H9 (cell line): ENCODE data around the gene KANK2. TPM values are rescaled to one million over a fixed set of nuclear protein-coding genes. Genes with fewer than 3 reads are reported as not detected.
A peak's percentile ranks its signal among the peaks of the same experiment; 100 is the strongest.

Experiments
- DNase-seq: peaks from one replicate; pipeline ENCODE4 v3.0.0-alpha.2; 2017
- H2AFZ ChIP-seq: one replicate; pipeline ENCODE4 v1.6.1; 2013; ENCODE audit warnings: mild to moderate bottlenecking, low read length, control low read depth, moderate library complexity
- H2AK5ac ChIP-seq: 2 replicates; pipeline ENCODE4 v1.6.1; 2013; ENCODE audit warnings: low read length, control low read depth, mixed read lengths; ENCODE audit not compliant: insufficient read length
- H2BK120ac ChIP-seq: one replicate; pipeline ENCODE4 v1.6.1; 2013; ENCODE audit warnings: low read depth, mild to moderate bottlenecking, low read length, control low read depth, inconsistent platforms; ENCODE audit not compliant: poor library complexity, severe bottlenecking
- H2BK12ac ChIP-seq: 2 replicates; pipeline ENCODE4 v1.6.1; 2013; ENCODE audit warnings: low read length, control low read depth, mixed read lengths, low read depth; ENCODE audit not compliant: insufficient read length
- H2BK15ac ChIP-seq: 2 replicates; pipeline ENCODE4 v1.6.1; 2013; ENCODE audit warnings: low read depth, low read length, control low read depth
- H2BK20ac ChIP-seq: one replicate; pipeline ENCODE4 v1.6.1; 2013; ENCODE audit warnings: low read depth, mild to moderate bottlenecking, low read length, control low read depth, inconsistent platforms; ENCODE audit not compliant: poor library complexity, severe bottlenecking
- H2BK5ac ChIP-seq: 2 replicates; pipeline ENCODE4 v1.6.1; 2013; ENCODE audit warnings: low read length, control low read depth, mixed read lengths; ENCODE audit not compliant: insufficient read length
- H3K14ac ChIP-seq: 2 replicates; pipeline ENCODE4 v1.6.1; 2013; ENCODE audit warnings: low read length, control low read depth; ENCODE audit not compliant: insufficient read depth
- H3K18ac ChIP-seq: 2 replicates; pipeline ENCODE4 v1.6.1; 2013; ENCODE audit warnings: low read depth, mild to moderate bottlenecking, mixed read lengths, low read length, control low read depth; ENCODE audit not compliant: insufficient read length
- H3K23ac ChIP-seq: 2 replicates; pipeline ENCODE4 v1.6.1; 2013; ENCODE audit warnings: low read length, control low read depth, mixed read lengths, low read depth; ENCODE audit not compliant: insufficient read length
- H3K23me2 ChIP-seq: 2 replicates; pipeline ENCODE4 v1.6.1; 2013; ENCODE audit warnings: low read depth, mild to moderate bottlenecking, mixed read lengths, low read length, control low read depth; ENCODE audit not compliant: insufficient read length, poor library complexity, severe bottlenecking
- H3K27ac ChIP-seq: 2 replicates; pipeline ENCODE4 v1.5.1; 2013; ENCODE audit warnings: low read length, control low read depth, mixed read lengths, low read depth; ENCODE audit not compliant: insufficient read length
- H3K27me3 ChIP-seq: 2 replicates; pipeline ENCODE4 v1.6.1; 2013; ENCODE audit warnings: low read length, control low read depth, inconsistent platforms; ENCODE audit not compliant: insufficient read depth
- H3K4ac ChIP-seq: 2 replicates; pipeline ENCODE4 v1.6.1; 2013; ENCODE audit warnings: low read depth, mild to moderate bottlenecking, control low read depth, inconsistent platforms, low read length, moderate library complexity
- H3K4me1 ChIP-seq: 2 replicates; pipeline ENCODE4 v1.6.1; 2013; ENCODE audit warnings: low read length, control low read depth, inconsistent platforms; ENCODE audit not compliant: insufficient read depth
- H3K4me2 ChIP-seq: 2 replicates; pipeline ENCODE4 v1.6.1; 2013; ENCODE audit warnings: low read length, control low read depth, mixed read lengths; ENCODE audit not compliant: insufficient read length, insufficient read depth
- H3K56ac ChIP-seq: 2 replicates; pipeline ENCODE4 v1.6.1; 2013; ENCODE audit warnings: low read depth, mild to moderate bottlenecking, mixed read lengths, low read length, control low read depth; ENCODE audit not compliant: insufficient read length
- H3K79me1 ChIP-seq: 2 replicates; pipeline ENCODE4 v1.6.1; 2013; ENCODE audit warnings: low read depth, mild to moderate bottlenecking, moderate library complexity, low read length, control low read depth, inconsistent platforms; ENCODE audit not compliant: insufficient read depth, poor library complexity, severe bottlenecking
- H3K79me2 ChIP-seq: 2 replicates; pipeline ENCODE4 v1.6.1; 2013; ENCODE audit warnings: low read length, control low read depth, inconsistent platforms; ENCODE audit not compliant: insufficient read depth
- H3K9ac ChIP-seq: 2 replicates; pipeline ENCODE4 v1.6.1; 2013; ENCODE audit warnings: low read length, control low read depth, mixed read lengths; ENCODE audit not compliant: insufficient read length; ENCODE audit errors: extremely low read depth
- H3K9me3 ChIP-seq: one replicate; pipeline ENCODE4 v1.6.1; 2013; ENCODE audit warnings: low read depth, low read length, inconsistent platforms; ENCODE audit not compliant: control insufficient read depth
- H3T11ph ChIP-seq: one replicate; pipeline ENCODE4 v1.6.1; 2013; ENCODE audit warnings: mild to moderate bottlenecking, low read length, control low read depth, inconsistent platforms
- H4K20me1 ChIP-seq: one replicate; pipeline ENCODE4 v1.6.1; 2013; ENCODE audit not compliant: control insufficient read depth, insufficient read length, insufficient read depth
- H4K5ac ChIP-seq: 2 replicates; pipeline ENCODE4 v1.6.1; 2013; ENCODE audit warnings: low read depth, mild to moderate bottlenecking, mixed read lengths, low read length, control low read depth; ENCODE audit not compliant: insufficient read length
- H4K8ac ChIP-seq: replicated peaks from 2 replicates; pipeline ENCODE4 v1.6.1; 2013; ENCODE audit warnings: low read length, control low read depth, mixed read lengths, low read depth; ENCODE audit not compliant: insufficient read length
- H4K91ac ChIP-seq: 2 replicates; pipeline ENCODE4 v1.6.1; 2013; ENCODE audit warnings: low read depth, mild to moderate bottlenecking, moderate library complexity, mixed read lengths, low read length, control low read depth; ENCODE audit not compliant: insufficient read length
- H3K27ac Mint-ChIP-seq, 3 experiments: 2 replicates in 2 of 3; 3 replicates in 1 of 3; pipeline ENCODE4 v1.8.0; 2020 to 2021; ENCODE audit warnings: mixed read lengths in 3 of 3, mild to moderate bottlenecking in 1 of 3, moderate library complexity in 1 of 3
- H3K27me3 Mint-ChIP-seq: 2 replicates; pipeline ENCODE4 v1.8.0; 2021; ENCODE audit warnings: low read depth, mild to moderate bottlenecking, moderate library complexity, mixed read lengths
- H3K36me3 Mint-ChIP-seq, 3 experiments: 2 replicates in 2 of 3; 3 replicates in 1 of 3; pipeline ENCODE4 v1.8.0; 2020 to 2021; ENCODE audit warnings: low read depth in 3 of 3, mixed read lengths in 3 of 3; ENCODE audit not compliant: insufficient read depth in 1 of 3
- H3K4me1 Mint-ChIP-seq, 2 experiments: 2 replicates each; pipeline ENCODE4 v1.8.0; 2020; ENCODE audit warnings: mixed read lengths in 2 of 2
- H3K4me3 Mint-ChIP-seq, 2 experiments: 2 replicates in 1 of 2; 3 replicates in 1 of 2; pipeline ENCODE4 v1.8.0; 2020 to 2021; ENCODE audit warnings: mild to moderate bottlenecking in 2 of 2, mixed read lengths in 2 of 2, moderate library complexity in 1 of 2
- H3K9me3 Mint-ChIP-seq, 2 experiments: 2 replicates in 1 of 2; 3 replicates in 1 of 2; pipeline ENCODE4 v1.8.0; 2020; ENCODE audit warnings: mild to moderate bottlenecking in 2 of 2, mixed read lengths in 2 of 2, moderate library complexity in 1 of 2
- WGBS: extraction: QIAGEN DNeasy Blood & Tissue Kit; methylation state at CpG from one replicate; pipeline ENCODE4 v1.1.7; 2013; ENCODE audit warnings: missing lambda C conversion rate, low lambda C conversion rate, mixed read lengths; ENCODE audit not compliant: insufficient read length; ENCODE audit errors: extremely low coverage; 5-methylcytosine and 5-hydroxymethylcytosine counted together
- total RNA-seq: library from RNA; stranded (reverse); gene quantifications from 2 replicates; pipeline ENCODE4 v1.2.1, GENCODE V29; 2021
- TF ChIP-seq, protein P1 (sequence below): fragments of 200-600 bp; sonication (generic); conservative IDR thresholded peaks from 3 replicates; pipeline ENCODE4 v1.8.0; 2021; ENCODE audit warnings: antibody characterized with exemption, mild to moderate bottlenecking

The KANK2 gene
- total RNA-seq, 1 experiment from 2014 or later: 42.0 TPM

- WGBS: no CpG with 5 or more reads among the region's 28 CpGs
- H2AFZ ChIP-seq: no peak overlapping the region
- H3K36me3 Mint-ChIP-seq: peaks cover 4 to 13% (median 9%) of the 10 kb centered on the region in 3 experiments
- no peaks in the 10 kb centered on the region for H3K23me2 ChIP-seq
- no peaks in the 10 kb centered on the region for H3K9me3 ChIP-seq
- no peak overlapping the region for H3K27ac ChIP-seq
- H2BK12ac ChIP-seq: no peak overlapping the region
- H3K4me2 ChIP-seq: peak overlapping the region; percentile 40
- H3K9ac ChIP-seq: no peak overlapping the region
- no peak overlapping the region for H2BK20ac ChIP-seq
- no peaks in the 10 kb centered on the region; the same call in 1 of the 2 replicates for H3K27me3 Mint-ChIP-seq
- no peak overlapping the region for H2BK5ac ChIP-seq
- H4K91ac ChIP-seq: no peak overlapping the region
- H2BK15ac ChIP-seq: no peak overlapping the region
- H3K9me3 Mint-ChIP-seq: no peaks in the 10 kb centered on the region
- H3K4me1 Mint-ChIP-seq: peaks cover 14 to 19% of the 10 kb centered on the region in 2 experiments
- H3T11ph ChIP-seq: no peak overlapping the region
- H3K4ac ChIP-seq: no peak overlapping the region
- H3K27me3 ChIP-seq: no peaks in the 10 kb centered on the region
- H2AK5ac ChIP-seq: no peak overlapping the region
- H4K8ac ChIP-seq: no peak overlapping the region
- peak overlapping the region; percentile 75 for H3K18ac ChIP-seq
- no peaks in the 10 kb centered on the region for H3K79me1 ChIP-seq
- TF ChIP-seq, protein P1, sequence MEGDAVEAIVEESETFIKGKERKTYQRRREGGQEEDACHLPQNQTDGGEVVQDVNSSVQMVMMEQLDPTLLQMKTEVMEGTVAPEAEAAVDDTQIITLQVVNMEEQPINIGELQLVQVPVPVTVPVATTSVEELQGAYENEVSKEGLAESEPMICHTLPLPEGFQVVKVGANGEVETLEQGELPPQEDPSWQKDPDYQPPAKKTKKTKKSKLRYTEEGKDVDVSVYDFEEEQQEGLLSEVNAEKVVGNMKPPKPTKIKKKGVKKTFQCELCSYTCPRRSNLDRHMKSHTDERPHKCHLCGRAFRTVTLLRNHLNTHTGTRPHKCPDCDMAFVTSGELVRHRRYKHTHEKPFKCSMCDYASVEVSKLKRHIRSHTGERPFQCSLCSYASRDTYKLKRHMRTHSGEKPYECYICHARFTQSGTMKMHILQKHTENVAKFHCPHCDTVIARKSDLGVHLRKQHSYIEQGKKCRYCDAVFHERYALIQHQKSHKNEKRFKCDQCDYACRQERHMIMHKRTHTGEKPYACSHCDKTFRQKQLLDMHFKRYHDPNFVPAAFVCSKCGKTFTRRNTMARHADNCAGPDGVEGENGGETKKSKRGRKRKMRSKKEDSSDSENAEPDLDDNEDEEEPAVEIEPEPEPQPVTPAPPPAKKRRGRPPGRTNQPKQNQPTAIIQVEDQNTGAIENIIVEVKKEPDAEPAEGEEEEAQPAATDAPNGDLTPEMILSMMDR: peak; percentile 71
- no peak overlapping the region for H4K5ac ChIP-seq
- H3K4me3 Mint-ChIP-seq: peak overlapping the region; percentile 71 to 77
- H3K14ac ChIP-seq: no peak overlapping the region
- H4K20me1 ChIP-seq: no peaks in the 10 kb centered on the region
- H3K27ac Mint-ChIP-seq: peak overlapping the region; percentile 77 to 98 (median 92); a peak in 5 of 7 replicates
- DNase-seq: peak; percentile 86
- no peak overlapping the region for H2BK120ac ChIP-seq
- H3K23ac ChIP-seq: no peak overlapping the region
- H3K79me2 ChIP-seq: no peaks in the 10 kb centered on the region
- no peaks in the 10 kb centered on the region; the same call in 1 of the 2 replicates for H3K4me1 ChIP-seq
- H3K56ac ChIP-seq: no peak overlapping the region
These were observed 59.6 kb downstream of the KANK2 start for GRCh38 chr19:11137542-11138384.
